NCI-H446 (cell line): ENCODE data around the gene TBX1.

Experiments
- DNase-seq, 2 experiments: peaks; one replicate each; lab custom pipeline; 2025; lab: John Stamatoyannopoulos, UW

The TBX1 gene

GRCh38 chr22:19800306-19800705 lies 39.7 kb downstream of the TBX1 start:
- no peak for DNase-seq

GRCh38 chr22:19800761-19801244 lies 40.2 kb downstream of the TBX1 start:
- DNase-seq: no peak

GRCh38 chr22:19801340-19802000 lies 40.9 kb downstream of the TBX1 start:
- no peak for DNase-seq

- DNase-seq: no peak
These were observed 41.7 kb downstream of the TBX1 start for GRCh38 chr22:19802001-19802893.

- DNase-seq: no peak
These were observed 42.5 kb downstream of the TBX1 start for GRCh38 chr22:19802894-19803735.

GRCh38 chr22:19803736-19804267 lies 43.2 kb downstream of the TBX1 start:
- no peak for DNase-seq

GRCh38 chr22:19805821-19806212 lies 45.2 kb downstream of the TBX1 start:
- no peak for DNase-seq

- DNase-seq: no peak
These were observed 45.9 kb downstream of the TBX1 start for GRCh38 chr22:19806213-19807160.

- no peak for DNase-seq
These were observed 46.8 kb downstream of the TBX1 start for GRCh38 chr22:19807161-19807913.

- no peak for DNase-seq
These were observed 47.6 kb downstream of the TBX1 start for GRCh38 chr22:19807914-19808872.

- peak in 1 of 2 experiments; percentile 43 for DNase-seq
These were observed 48.4 kb downstream of the TBX1 start for GRCh38 chr22:19808873-19809478.

- no peak for DNase-seq
These were observed 49.2 kb downstream of the TBX1 start for GRCh38 chr22:19809741-19810140.

GRCh38 chr22:19810381-19811201 lies 50.0 kb downstream of the TBX1 start:
- peak; percentile 2 to 22 for DNase-seq

- DNase-seq: no peak
These were observed 50.6 kb downstream of the TBX1 start for GRCh38 chr22:19811211-19811621.

GRCh38 chr22:19811811-19812771 lies 51.5 kb downstream of the TBX1 start:
- DNase-seq: no peak

- no peak for DNase-seq
These were observed 52.3 kb downstream of the TBX1 start for GRCh38 chr22:19812910-19813309.
